ENCODE measurements around the gene NDUFB8. TPM values are rescaled to one million over a fixed set of nuclear protein-coding genes. Genes with fewer than 3 reads are reported as not detected.
"Not testable (repeated sequence)": the region's sequence is repeated elsewhere in the genome, so short reads cannot be mapped to it uniquely, and the experiment has no call there.

The NDUFB8 gene
- total RNA-seq = 277 and 279 TPM in 2 replicates

DNA sequence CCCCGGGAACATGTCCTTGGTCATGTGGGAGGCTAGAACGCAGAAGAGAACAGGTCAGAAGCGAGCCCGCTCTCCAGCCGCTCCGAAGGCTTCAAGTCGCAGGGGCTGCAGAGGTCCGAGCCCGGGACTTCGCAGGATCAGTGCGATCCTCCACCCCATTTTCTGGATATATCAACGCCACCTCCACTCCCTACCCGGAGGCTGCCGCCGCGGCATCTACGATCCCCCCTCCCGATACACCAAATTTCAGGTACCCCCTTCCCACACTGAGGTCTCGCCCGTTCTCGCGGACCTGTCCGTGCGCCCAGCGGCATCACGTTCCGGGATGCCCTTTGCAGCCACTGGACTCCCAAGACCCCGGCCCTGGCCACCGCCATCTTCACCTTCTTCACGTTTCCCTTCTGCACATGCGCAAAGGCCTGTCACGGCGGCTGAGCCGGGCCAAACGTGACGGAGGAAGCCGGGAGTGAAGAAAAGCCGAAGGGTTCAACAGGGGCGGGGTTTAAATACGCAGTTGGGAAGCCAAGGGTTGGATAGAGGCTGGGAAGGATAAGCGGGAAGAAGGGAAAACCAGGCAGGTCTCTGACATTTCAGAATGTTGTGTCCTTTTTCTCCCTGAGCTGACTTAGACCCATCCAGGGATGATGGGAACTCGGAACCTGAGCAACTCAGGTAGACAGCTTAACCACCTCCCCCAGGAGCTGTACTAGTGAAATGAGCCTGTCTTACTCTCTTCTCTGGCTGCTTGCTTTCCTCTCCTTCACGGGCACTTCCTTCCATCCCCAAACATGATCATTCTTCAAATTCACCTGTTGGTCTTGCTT lies at the start of gene NDUFB8:
Gene NDUFB8, minus strand, starts transcription at position 397 of the 824 bp plus-strand sequence. Its CDS starts 20 bp downstream, at position 377.
- intact Hi-C loops (cut with micrococcal nuclease) = loop anchor here (10.0 kb wide), 1 partner anchor 345 kb away; the partner anchor contains the start of gene ERLIN1

DNA sequence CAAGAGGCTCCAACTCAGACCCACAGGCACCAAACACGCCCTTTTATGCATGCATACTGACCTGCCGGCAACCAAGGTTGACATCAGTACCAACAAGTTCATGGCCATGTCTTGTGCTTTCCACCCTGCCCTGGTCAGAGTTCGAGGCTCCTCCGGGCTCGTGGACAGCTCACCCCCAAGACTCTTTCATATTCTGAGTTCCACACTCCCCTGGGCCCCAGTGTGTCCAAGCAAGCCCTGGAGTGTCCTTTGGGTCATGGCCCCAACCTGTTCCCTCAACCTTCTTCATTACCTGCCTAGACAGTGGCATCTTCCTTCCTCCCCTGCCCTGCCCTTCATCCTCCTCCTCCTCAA lies 46.6 kb upstream of the NDUFB8 start:
- intact Hi-C loops (cut with micrococcal nuclease) = no loop called here

DNA sequence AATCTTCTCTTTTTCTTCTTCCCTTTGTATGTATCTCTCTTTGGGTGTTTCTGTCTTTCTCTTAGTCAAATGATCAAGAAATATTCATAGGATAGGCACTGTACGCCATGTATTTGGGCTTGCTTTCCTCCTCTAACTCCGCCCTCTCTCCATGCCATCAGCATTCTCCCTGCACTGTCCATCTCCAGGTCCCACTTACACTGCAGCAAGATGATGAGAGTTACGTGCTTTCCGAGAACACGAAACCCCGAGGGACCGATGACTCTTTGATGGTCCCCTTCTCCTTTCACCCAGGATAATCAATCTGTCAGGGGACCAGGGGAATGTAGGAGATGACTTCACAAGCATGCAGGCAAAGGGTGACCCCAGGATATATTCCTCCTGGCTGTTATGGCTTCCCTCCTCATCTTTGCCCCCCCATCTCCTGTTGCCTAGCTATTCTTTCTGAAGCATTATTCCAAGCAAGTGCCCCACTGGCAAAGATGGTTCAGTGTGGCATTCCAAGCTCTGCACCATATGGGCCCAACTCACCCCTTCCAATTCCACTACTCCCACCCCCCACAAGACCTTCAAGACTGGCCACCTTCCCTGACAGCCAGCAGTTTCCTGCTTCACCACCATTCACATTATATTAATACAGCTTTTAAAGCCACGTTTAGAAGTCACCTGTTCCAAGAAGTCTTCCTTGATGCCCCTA lies 46.1 kb upstream of the NDUFB8 start:
- intact Hi-C loops (cut with micrococcal nuclease) = no loop called here

DNA sequence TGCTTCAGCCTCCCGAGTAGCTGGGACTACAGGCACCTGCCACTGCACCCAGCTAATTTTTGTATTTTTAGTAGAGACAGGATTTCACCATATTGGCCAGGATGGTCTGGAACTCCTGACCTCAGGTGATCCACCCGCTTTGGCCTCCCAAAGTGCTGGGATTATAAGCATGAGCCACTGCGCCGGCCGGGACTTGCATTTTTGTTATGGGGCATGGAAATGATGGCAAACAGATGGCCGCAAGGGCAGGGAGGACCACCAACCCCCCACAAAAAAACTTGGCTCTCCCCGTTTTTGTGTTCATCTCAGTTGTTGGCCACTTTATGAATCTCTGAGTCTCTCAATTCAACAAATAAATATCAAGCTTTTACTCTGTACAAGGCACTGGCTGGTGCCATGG lies 45.5 kb upstream of the NDUFB8 start:
- intact Hi-C loops (cut with micrococcal nuclease) = not testable (repeated sequence)

DNA sequence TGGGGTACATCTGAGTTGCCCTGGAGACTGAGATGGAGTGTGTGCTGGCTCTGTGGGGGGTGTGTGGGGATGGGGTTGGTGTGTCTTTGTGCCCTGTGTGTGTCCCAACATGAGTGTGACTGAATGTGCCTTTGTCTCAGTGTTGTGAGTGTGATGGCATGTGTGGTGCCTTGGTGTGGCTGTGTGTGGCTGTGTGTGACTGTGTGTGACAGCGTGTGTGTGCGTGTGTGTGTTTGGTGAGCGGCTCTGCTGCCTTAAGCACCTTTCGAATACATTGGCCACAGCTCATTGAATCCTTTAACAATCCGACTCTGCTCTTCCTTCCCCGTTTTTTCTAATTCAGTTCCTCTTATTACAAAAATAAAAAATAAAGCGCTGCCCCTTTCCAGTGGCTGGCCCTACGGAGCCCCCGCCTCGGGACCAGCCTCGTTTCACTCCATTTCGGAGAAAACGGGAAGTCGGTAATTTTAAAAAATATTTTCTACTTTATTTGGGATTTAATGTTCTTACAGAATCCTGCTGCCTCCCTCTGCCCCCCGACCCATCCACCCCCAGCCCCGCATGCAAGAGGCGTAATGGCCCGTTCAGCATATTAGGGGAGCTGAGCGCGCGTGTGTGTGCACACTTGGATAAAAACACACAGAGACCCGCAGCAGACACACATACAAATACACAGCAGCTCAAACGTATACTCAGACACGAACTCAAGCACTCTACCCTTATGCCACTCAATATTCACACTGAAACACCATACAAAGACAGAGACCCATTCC lies 41.6 kb upstream of the NDUFB8 start:
- intact Hi-C loops (cut with micrococcal nuclease) = no loop called here

DNA sequence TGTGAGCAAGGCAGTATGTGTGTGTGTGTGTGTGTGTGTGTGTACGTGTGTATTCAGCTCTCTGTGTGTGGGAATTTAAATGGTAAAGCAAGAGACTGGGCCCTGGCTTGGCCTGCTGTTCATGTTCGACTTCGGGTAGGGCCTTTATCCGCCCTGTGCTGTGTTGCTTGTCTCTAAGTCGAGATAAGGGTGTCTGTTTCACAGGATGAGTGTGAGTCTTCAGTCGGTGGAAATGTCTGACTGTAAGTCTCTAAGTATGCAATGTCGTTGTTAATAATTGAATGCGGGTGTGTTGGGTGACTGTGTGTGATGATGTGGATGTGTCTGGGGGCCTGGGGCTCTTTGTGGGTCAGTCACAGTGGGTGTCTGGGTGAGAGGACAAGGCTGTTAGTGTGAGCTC lies 40.8 kb upstream of the NDUFB8 start:
- intact Hi-C loops (cut with micrococcal nuclease) = no loop called here

DNA sequence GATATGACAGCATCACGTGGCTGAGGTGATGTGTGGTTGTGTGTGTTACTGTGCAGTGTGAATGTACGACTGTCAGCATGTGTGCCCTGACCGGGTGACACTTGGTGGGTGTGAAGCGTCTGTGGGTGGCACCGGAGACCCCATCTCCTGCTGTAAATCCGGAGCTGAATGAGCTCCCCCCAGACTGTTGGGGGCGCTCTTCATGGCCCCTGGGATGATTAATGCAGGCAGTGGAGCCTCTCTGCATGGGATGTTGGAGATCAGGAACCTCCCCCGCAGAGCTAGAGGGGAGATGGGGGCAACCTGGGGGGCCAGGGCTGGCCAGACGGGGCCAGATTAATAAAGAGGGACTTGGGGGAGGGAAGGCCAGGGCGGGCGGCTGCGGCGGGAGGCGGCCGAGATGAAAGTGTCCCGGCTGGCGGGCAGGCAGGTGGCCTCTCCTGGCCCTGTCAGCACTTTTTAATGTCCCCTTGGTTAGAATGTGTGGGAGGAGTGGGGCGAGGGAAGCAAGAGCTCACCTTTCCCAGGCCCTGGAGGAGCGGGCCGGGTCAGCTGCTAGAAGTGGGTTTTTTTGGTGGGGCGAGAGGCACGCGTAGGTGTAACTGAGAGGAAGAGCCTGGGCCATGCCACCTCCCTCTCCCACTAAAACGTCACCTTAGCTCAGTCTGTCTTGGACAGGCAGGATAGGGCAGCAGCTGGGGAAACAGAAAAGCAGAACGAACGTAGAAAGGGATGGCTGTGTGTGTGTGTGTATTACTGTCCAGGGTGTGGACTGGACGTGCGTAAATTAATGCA lies 40.2 kb upstream of the NDUFB8 start:
- intact Hi-C loops (cut with micrococcal nuclease) = no loop called here

DNA sequence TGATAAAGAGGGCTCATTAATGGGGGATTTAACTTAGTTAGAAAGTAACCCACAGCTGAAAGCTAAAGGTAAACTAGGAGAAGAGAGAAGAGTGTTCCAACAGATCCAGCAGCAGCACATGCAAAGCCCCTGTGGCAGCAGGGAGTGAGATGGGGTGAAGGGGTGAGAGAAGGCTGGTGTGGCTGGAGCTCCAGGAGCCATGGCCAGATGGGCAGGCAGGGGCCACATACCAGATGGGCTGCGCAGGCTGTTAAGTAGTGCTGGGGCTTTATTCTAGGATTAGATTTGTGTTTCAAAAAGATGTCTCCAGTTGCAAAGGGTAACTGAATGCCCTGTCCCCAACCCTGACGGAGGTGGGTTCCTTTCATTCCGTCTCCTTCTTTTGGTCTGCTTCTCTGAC lies 39.2 kb upstream of the NDUFB8 start:
- intact Hi-C loops (cut with micrococcal nuclease) = no loop called here

DNA sequence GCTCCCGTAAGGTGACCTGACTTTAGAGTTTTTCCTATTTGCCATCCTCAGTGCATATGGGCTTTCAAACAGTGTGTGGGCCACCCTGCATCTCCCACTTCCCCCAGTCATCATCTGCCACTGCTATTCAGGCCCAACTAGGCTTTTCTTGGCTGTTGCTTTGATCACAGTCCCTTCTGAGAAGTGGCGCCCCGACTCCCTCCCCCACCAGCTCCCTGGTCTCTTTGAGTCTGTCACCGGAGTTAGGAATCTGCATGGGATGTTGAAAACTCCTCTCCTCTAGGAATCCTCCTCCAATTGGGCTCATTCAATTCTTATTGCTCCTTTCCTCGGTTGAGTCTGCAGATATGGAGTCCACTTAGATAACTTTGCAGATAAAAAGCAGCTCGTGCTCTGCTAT lies 38.2 kb upstream of the NDUFB8 start:
- intact Hi-C loops (cut with micrococcal nuclease) = no loop called here

DNA sequence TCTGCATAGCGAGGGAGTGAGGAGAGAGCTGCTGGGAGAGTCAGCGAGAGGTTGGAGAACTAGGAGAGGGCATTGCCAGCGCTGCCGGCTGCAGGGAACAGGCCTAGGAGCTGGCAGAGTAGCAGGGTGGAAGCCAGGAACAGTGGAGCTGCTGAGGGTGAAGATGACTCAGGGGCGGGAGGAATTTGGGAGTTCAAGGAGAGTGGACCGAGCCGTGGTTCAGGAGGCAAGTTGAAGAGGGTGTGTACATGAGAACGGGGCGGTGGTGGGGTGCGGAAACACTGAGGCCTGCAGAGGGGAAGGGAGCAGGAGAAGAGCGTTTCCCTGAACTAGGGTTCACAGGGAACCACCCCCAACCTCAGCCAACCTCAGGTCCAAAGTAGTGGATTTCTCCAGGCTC lies 37.6 kb upstream of the NDUFB8 start:
- intact Hi-C loops (cut with micrococcal nuclease) = no loop called here

DNA sequence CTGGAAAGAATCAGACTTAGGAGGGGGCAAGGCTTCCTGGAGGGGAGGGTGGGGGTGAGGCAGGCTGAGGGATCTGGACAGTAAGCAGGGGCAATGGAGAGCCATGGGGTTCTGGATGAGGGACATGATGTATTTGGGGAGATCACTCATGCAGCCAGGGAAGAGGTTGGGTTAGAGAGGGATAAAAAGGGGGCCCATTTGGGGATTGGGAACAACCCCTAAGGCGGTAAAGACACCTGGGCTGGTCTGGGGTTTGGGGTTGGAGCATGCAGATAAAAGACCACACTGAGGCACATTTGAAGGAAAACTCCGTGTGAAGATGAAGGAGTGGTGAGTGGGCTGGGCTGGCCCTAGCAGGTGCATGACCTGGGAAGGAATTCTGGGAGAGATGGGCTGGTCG lies 36.9 kb upstream of the NDUFB8 start:
- intact Hi-C loops (cut with micrococcal nuclease) = no loop called here

DNA sequence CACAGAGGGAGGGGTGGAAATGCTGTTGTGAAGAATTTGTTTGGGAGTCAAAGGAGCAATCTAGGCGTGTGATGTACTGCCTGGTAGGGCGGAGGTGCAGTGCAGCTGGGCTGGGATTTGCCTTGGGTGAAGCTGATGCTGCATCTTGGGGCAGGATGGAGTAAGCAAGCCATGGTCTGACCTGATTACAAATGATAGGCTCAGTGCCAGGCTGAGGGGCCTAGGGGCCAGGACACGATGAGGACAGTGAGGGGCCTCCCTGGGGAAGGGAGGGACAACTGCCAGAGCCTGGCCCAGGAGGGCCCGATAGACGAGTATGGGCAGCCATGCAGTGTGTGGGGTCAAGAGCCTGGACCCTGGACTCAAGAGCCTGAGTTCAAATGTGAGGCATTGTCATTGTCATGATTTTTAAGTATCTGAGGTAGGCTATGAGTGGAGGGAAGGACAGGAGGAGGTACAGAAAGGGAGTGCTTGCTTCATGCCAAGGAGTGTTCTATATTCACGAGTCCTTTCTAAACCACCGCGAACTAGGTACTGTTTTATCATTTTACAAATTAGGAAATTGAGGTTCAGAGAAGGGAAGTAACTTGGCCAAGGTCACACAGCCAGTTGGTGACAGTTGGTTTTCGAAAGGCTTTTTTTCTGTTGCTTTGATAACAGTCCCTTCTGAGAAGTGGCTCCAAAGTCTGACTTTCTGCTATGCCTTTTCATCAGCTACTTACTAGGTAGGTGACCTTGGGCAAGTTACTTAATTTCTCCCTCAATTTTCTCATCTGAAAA lies 35.7 kb upstream of the NDUFB8 start:
- intact Hi-C loops (cut with micrococcal nuclease) = no loop called here

DNA sequence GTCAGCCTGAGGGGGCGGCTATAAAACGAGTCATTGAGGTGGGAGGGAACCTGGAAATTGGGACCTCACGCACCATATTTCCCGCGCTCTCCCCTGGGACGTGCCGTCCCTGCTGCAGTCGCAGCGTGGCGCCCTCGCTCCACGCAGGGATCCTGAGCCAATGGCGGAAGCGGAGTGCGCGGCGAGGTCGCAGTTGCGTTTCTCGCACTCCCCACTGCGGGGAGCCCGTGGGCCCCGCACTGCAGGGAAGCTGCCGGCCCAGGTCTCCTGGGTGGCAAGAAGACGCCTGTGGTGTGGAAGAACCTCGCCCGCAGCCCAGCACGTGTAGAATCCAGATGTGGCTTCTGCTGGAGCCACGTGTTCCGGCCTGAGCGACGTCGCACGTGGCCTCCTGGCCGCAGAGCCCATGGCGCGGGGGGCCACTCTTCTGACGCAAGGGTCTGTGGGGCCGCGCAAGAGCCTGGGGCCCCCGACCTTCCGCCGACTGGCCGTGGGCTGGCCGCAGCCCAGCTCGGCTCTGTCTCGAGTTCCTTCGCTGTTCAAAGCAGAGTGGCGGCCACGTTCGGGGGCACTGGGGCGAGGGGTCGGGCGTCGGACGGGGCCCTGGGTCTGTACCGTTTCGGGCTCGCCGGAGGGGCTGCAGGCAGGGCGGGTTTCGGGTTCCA lies 32.5 kb upstream of the NDUFB8 start:
- intact Hi-C loops (cut with micrococcal nuclease) = loop anchor here (1.0 to 5.0 kb wide), 3 partner anchors 110 to 310 kb away; no protein-coding TSS in a partner anchor

DNA sequence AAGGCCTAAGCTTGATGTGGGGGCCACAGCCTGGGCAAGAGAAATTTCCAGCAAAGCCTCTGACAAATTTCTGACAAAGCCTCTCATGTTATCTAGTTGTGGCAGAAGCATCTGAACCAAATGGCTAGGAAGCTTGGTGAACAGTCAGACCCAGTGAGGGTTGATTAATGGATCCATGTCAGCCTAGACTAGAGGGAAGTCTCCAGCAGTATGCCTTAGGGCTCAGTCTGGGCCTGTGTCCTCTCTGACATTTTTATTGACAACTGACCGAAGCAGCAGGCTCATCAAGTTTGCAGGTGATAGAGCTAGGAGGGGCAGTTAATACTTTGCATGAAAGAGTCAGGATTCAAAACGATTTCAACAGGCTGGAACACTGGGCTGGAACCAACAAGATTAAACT lies 31.3 kb upstream of the NDUFB8 start:
- intact Hi-C loops (cut with micrococcal nuclease) = loop anchor here (5.0 kb wide), 2 partner anchors 111 to 311 kb away; no protein-coding TSS in a partner anchor

DNA sequence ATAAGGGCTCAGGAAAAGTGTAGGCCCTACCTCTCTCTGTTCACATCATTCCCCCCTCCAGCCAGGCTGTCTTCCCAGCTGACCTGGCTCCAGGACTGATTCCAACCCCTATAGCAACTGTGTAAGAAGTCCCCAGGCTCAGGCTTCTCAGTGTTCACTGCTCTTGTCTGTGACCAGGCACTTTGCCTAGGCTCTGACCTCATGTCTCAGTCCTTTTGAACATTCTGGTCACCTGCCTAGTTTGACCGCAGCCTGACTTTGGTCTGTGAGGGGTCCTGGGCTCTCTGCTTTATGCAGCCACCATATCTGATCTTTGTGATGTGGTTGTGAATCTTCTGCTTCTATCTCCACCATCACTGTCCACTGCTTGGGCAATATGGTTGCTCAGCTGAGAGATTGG lies 30.6 kb upstream of the NDUFB8 start:
- intact Hi-C loops (cut with micrococcal nuclease) = loop anchor here (5.0 kb wide), 2 partner anchors 112 to 312 kb away; no protein-coding TSS in a partner anchor

DNA sequence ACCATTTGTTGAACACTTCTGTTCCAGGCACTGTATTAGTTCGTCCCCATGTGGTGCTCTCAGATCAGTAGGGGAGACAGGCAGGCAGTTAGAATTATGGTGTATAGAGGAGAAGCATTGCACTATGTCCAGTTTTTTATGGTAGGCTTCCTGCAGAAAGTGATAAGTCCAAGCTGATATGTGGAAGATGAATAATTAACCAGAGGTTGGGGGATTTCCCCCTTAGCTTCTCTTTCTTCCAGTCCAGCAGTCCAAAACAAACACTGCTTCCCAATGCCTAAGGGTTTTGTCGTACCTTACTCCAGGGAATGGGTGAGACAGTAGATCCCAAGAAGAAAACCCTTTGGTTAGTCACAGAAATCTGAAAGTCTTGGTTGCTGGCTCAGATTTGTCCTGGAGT lies 25.2 kb upstream of the NDUFB8 start:
- intact Hi-C loops (cut with micrococcal nuclease) = no loop called here

DNA sequence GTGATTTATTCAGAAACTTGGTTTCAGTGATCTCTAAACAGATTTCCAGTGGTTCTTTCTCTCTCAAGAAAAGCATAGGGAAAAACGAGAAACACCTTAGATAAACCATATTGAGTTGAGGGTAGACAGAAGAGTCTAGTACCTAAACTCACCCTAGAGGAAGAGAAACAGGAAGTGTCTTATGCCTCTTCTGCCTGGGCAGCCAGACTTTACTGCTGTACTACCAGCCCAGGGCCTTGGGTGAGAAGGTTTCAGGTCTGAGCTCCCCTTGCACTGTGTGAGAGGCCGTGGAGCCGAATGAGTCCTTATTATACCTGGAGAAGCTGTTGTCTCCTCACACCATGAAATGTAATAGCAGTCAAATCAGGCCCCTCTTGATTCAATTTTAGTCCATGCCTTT lies 24.3 kb upstream of the NDUFB8 start:
- intact Hi-C loops (cut with micrococcal nuclease) = no loop called here

DNA sequence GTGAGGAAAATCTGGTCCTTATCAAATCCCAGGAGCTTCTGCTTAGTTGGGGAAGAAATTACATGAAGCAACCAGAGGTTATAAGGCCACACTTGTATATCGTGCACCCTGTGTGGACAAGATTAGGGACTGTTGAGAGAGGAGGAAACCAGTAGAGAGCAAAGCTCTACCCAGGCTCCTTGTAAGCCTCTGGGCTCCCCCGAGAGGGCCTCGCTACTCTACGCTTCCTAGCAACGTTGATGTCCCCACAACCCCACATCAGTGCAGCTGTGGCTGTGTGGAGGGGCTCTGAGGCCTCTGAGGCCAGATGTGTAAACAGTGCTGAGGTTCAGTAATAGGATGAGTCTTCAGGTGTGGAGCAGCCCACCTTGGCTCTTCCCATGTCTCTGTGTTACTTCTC lies 22.1 kb upstream of the NDUFB8 start:
- intact Hi-C loops (cut with micrococcal nuclease) = no loop called here

DNA sequence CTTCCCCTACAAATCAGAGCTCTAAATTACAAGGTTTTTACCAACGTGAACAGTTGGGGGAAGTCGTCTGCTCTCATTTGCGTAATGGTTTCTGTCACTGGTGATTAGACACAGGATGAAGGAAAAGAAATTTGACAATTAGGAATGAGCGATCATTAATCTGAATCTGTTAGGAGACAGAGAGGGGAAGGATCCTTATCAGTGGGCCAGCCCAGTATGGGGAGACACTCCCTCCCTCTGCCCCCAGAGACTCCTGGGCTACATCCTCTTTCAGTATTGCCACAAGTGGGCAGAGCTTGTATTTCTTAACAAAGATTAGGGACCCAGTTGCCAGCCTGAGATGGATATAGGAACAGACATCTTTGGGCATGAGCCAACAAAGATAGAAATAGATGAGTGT lies 21.5 kb upstream of the NDUFB8 start:
- intact Hi-C loops (cut with micrococcal nuclease) = no loop called here

DNA sequence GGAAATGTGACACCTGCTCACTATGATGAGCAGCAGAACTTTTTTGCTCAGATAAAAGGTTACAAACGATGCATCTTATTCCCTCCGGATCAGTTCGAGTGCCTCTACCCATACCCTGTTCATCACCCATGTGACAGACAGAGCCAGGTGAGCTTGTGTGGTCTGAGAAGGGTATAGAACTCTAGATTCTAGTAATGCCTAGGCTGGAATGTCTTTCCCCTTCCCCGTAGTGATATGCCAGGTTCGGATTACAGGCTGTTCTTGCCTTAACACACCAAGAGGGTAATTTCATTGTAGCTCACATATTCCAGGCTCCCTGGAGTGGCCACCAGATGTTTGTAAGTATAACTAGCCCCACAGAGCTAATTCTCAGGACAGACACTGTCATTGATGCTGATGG lies 15.3 kb upstream of the NDUFB8 start:
- intact Hi-C loops (cut with micrococcal nuclease) = no loop called here

Data from T-helper 2 cell treated with Interferon-gamma antibody and Interleukin-4, amounts not matched to agents 100 ng/mL and 5 ng/mL, for 36 hours (primary cell).